CD8-positive, alpha-beta memory T cell (primary cell): ENCODE measurements around the gene STK35. TPM values are rescaled to one million over a fixed set of nuclear protein-coding genes. Genes with fewer than 3 reads are reported as not detected.

Source experiments
- CTCF ChIA-PET: fragments of 350-600 bp; sonication (Branson Sonifier 250); formaldehyde crosslinking; loops from one replicate; lab custom pipeline; 2021; ENCODE audit warnings: antibody characterized with exemption; lab: Charles Lee
- POLR2A ChIA-PET: fragments of 350-600 bp; sonication (Branson Sonifier 250); formaldehyde crosslinking; loops from one replicate; lab custom pipeline; 2021; ENCODE audit warnings: antibody characterized with exemption; lab: Charles Lee
- DNase-seq, 5 donors: peaks; one replicate each; pipeline versions ENCODE4 v3.0.0 to v3.0.0-alpha.2; 2020 to 2022; ENCODE audit warnings: mixed read lengths in 1 of 5
- H3K27ac ChIP-seq: one replicate; pipeline ENCODE4 v1.7.0; 2013; ENCODE audit warnings: low read depth, mild to moderate bottlenecking, low read length, moderate library complexity
- H3K27me3 ChIP-seq: 2 replicates; pipeline ENCODE4 v1.7.0; 2013; ENCODE audit warnings: low read length, mild to moderate bottlenecking; ENCODE audit not compliant: insufficient read depth, poor library complexity, severe bottlenecking
- H3K36me3 ChIP-seq: 2 replicates; pipeline ENCODE4 v1.7.0; 2013; ENCODE audit warnings: mild to moderate bottlenecking, low read length, moderate library complexity; ENCODE audit not compliant: insufficient read depth
- H3K4me1 ChIP-seq: 2 replicates; pipeline ENCODE4 v1.7.0; 2013; ENCODE audit warnings: mild to moderate bottlenecking, low read length, moderate library complexity; ENCODE audit not compliant: insufficient read depth
- H3K4me3 ChIP-seq: 2 replicates; pipeline ENCODE4 v1.7.0; 2013; ENCODE audit warnings: mild to moderate bottlenecking, low read length
- H3K9me3 ChIP-seq: 2 replicates; pipeline ENCODE4 v1.7.0; 2013; ENCODE audit warnings: mild to moderate bottlenecking, low read length
- H3K27ac Mint-ChIP-seq, 8 donors: one replicate each; pipeline ENCODE4 v1.8.0; 2020 to 2021; ENCODE audit warnings: mixed read lengths in 8 of 8, mild to moderate bottlenecking in 6 of 8, inconsistent platforms in 3 of 8, moderate library complexity in 3 of 8
- H3K27me3 Mint-ChIP-seq, 2 donors: one replicate each; pipeline ENCODE4 v1.8.0; 2020 to 2021; ENCODE audit warnings: mixed read lengths in 2 of 2, mild to moderate bottlenecking in 1 of 2, moderate library complexity in 1 of 2
- H3K36me3 Mint-ChIP-seq, 3 donors: one replicate each; pipeline ENCODE4 v1.8.0; 2020 to 2021; ENCODE audit warnings: mixed read lengths in 3 of 3, inconsistent platforms in 1 of 3, mild to moderate bottlenecking in 1 of 3
- H3K4me1 Mint-ChIP-seq, 3 donors: one replicate each; pipeline ENCODE4 v1.8.0; 2020 to 2021; ENCODE audit warnings: mixed read lengths in 3 of 3, inconsistent platforms in 1 of 3, mild to moderate bottlenecking in 1 of 3
- H3K4me3 Mint-ChIP-seq, 7 donors: one replicate each; pipeline ENCODE4 v1.8.0; 2020 to 2021; ENCODE audit warnings: mixed read lengths in 7 of 7, mild to moderate bottlenecking in 6 of 7, moderate library complexity in 4 of 7, inconsistent platforms in 2 of 7
- H3K9me3 Mint-ChIP-seq, 5 donors: one replicate each; pipeline ENCODE4 v1.8.0; 2020 to 2022; ENCODE audit warnings: mixed read lengths in 5 of 5, mild to moderate bottlenecking in 3 of 5, moderate library complexity in 2 of 5, inconsistent platforms in 1 of 5
- polyA plus RNA-seq: library from polyadenylated mRNA; unstranded; fragments of 300-500 nt; fragmentation: Illumina TruSeq; gene quantifications from one replicate; pipeline ENCODE4 v1.2.3, GENCODE V29; 2021
- total RNA-seq, 2 experiments: library from RNA; stranded (reverse); gene quantifications; one replicate each; pipeline ENCODE4 v1.2.3, GENCODE V29; 2021

The STK35 gene
- total and polyA plus RNA-seq, 3 experiments from 2014 or later, result 5.5 to 21.4 (median 21.1) TPM

DNA sequence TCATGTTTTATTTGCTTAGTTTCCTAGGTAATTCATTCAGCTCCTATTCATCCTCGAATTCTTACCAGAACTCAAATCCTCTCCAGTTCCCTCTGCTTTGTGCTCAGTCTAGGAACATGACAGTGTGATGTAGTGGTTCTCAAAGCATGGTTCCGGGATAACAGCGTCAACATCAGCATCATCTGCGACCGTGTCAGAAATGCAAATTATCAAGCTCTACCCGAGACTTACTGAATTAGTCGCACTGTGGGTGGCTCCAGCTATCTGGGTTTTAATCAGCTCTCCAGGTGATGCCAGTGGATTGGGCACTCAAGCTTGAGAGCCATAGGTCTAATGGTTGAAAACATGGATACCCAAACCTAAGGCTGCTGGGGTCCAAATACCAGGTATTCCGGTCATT, 7.7 kb upstream of the STK35 start:
- Mint-ChIP-seq H3K4me3 (no peak overlapping the region), H3K27ac (no peak overlapping the region), H3K9me3 (no peaks in the 10 kb centered on the region), H3K4me1 (peaks cover 0 to 3% (median 0%) of the 10 kb centered on the region in 3 donors), H3K36me3 (no peaks in the 10 kb centered on the region), H3K27me3 (peaks cover 18 to 52% of the 10 kb centered on the region in 2 donors)
- Histone ChIP-seq H3K4me3 (no peak overlapping the region), H3K27me3 (peaks cover 42% of the 10 kb centered on the region), H3K36me3 (no peaks in the 10 kb centered on the region), H3K27ac (no peak overlapping the region), H3K9me3 (no peaks in the 10 kb centered on the region), H3K4me1 (no peaks in the 10 kb centered on the region)
- DNase-seq, result no peak
- ChIA-PET POLR2A (no interaction called here), CTCF (interaction anchor here (1.0 to 2.1 kb wide), 4 partner anchors 9 to 317 kb away, joined by 3 to 9 read pairs (median 3); no protein-coding TSS in a partner anchor)

DNA sequence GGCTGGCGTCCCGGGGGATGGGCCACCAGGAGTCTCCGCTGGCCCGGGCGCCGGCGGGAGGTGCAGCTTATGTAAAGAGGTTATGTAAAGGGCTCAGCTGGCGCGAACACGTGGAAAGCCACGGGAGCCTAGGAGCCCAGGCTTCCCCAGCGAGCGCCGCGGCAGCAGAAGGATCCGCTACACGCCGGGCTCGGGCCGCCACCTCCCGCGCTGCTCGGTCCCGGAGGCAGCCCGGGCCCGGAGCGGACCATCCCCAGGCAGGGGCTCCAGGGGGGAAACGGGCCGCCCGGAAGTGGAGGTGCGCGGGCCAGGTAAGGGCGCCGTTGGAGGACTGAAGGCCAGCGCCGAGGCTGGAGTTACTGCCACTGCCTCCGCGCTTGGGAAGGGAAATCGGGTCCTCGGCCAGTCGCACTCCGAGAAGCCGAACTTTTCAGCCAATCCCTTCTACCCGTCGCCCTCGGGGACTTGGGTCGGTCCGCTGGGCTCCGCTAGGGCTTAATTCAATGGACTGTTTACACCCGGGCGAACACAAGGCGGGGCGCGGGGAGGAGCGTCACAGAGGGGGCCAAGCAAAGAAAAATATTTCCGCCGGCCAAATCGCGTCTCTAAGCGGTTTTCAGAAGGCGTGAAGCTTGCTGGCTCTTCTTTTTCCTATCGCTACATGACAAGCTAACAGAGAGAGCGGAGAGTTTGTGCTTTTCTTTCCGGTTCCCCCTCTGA, 398 bp downstream of the STK35 start:
- Histone ChIP-seq H3K9me3 (no peaks in the 10 kb centered on the region), H3K4me3 (peak overlapping the region; percentile 94), H3K27me3 (no peaks in the 10 kb centered on the region), H3K27ac (peak overlapping the region; percentile 98), H3K36me3 (peaks cover 2% of the 10 kb centered on the region), H3K4me1 (peaks cover 43% of the 10 kb centered on the region)
- ChIA-PET POLR2A (interaction anchor here (0.6 to 2.2 kb wide), 4 partner anchors 40 to 1750 kb away, joined by 3 to 6 read pairs (median 3); partner anchors contain the start of gene SNRPB), CTCF (interaction anchor here (1.5 to 2.3 kb wide), 2 partner anchors 9 to 70 kb away, joined by 3 to 9 read pairs; no protein-coding TSS in a partner anchor)
- H3K27me3 Mint-ChIP-seq, result no peaks in the 10 kb centered on the region
- H3K4me3 Mint-ChIP-seq, result peak overlapping the region; percentile 86 to 97 (median 94)
- H3K27ac Mint-ChIP-seq, result peak overlapping the region; percentile 96 to 100 (median 100)
- peak; percentile 84 to 93 (median 92) for DNase-seq
- H3K36me3 Mint-ChIP-seq, result peaks cover 0 to 33% (median 4%) of the 10 kb centered on the region in 3 donors
- no peaks in the 10 kb centered on the region for H3K9me3 Mint-ChIP-seq
- peaks cover 43 to 49% (median 49%) of the 10 kb centered on the region in 3 donors for H3K4me1 Mint-ChIP-seq

DNA sequence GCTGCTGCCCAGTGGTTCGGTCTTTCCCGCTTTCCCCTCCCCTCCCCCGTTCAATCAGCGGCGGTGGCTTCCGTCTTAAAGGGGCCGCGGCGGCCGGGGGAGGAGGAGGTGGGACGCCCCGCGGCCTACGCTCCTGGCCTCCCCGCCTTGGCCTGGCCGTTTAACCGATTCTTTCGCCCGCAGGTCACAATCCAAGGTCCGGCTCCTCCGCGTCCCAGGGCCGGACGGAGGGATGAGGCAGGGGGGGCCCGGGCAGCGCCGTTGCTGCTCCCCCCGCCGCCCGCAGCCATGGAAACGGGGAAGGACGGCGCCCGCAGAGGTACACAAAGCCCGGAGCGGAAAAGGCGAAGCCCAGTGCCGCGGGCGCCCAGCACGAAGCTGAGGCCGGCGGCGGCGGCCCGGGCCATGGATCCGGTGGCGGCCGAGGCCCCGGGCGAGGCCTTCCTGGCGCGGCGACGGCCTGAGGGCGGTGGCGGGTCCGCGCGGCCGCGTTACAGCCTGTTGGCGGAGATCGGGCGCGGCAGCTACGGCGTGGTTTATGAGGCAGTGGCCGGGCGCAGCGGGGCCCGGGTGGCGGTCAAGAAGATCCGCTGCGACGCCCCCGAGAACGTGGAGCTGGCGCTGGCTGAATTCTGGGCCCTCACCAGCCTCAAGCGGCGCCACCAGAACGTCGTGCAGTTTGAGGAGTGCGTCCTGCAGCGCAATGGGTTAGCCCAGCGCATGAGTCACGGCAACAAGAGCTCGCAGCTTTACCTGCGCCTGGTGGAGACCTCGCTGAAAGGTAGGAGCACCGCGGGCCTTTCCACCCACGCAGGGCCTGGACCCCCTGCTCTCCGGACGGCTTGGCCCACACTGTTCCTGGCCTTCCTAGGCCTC, 1.2 kb downstream of the STK35 start:
- H3K27ac ChIP-seq, result peak overlapping the region; percentile 98
- ChIA-PET CTCF (interaction anchor here (0.9 to 2.3 kb wide), 5 partner anchors 9 to 636 kb away, joined by 3 to 9 read pairs (median 4); partner anchors contain the start of gene NSFL1C), POLR2A (interaction anchor here (0.5 to 2.2 kb wide), 6 partner anchors 15 to 1750 kb away, joined by 3 to 6 read pairs (median 3); partner anchors contain the start of gene SNRPB)
- H3K4me1 ChIP-seq, result peaks cover 51% of the 10 kb centered on the region
- no peaks in the 10 kb centered on the region for H3K27me3 Mint-ChIP-seq
- no peaks in the 10 kb centered on the region for H3K9me3 Mint-ChIP-seq
- H3K4me3 Mint-ChIP-seq, result peak overlapping the region; percentile 86 to 97 (median 94)
- H3K4me1 Mint-ChIP-seq, result peaks cover 51 to 57% (median 57%) of the 10 kb centered on the region in 3 donors
- no peaks in the 10 kb centered on the region for H3K9me3 ChIP-seq
- H3K27ac Mint-ChIP-seq, result peak overlapping the region; percentile 96 to 100 (median 100)
- peak; percentile 78 to 92 (median 90) for DNase-seq
- H3K36me3 ChIP-seq, result peaks cover 7% of the 10 kb centered on the region
- peak overlapping the region; percentile 94 for H3K4me3 ChIP-seq
- peaks cover 0 to 38% (median 4%) of the 10 kb centered on the region in 3 donors for H3K36me3 Mint-ChIP-seq
- no peaks in the 10 kb centered on the region for H3K27me3 ChIP-seq

DNA sequence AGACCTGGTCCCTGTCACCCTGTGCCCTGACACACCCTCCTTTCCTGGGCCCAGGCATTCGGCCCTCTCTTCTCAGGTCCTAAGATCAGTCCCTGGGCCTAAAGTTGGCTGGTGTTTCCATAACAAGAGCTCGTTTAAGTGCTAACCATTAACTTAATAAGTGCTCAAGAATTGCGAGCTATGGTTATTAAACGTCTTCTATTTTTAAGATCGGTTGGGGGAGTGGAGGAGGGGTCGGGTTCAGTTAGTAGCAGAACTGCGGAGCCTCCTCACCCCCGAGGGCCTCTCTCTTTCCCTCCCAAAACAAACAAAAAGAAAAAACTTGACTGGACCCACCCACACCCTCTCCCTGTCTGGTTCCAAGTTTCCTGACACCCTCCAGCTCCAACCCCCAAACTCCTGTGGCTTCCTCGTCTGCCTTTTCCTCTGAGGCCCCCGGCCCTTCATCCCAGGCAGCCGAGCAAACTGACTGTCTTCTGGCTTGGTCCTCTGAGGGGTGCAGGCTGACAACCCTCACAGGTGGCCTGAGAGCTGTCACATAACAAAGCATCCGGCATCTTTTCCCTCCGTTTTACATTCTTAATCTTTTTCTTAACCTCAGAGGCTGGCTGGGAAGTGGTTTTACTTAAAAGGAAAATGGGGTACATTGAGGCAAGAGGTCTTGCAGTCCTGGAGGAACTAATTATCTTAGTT, 2.0 kb downstream of the STK35 start:
- Histone ChIP-seq H3K36me3 (peaks cover 7% of the 10 kb centered on the region), H3K4me1 (peaks cover 58% of the 10 kb centered on the region), H3K9me3 (no peaks in the 10 kb centered on the region), H3K4me3 (peak overlapping the region; percentile 94), H3K27me3 (no peaks in the 10 kb centered on the region), H3K27ac (peak overlapping the region; percentile 98)
- Mint-ChIP-seq H3K4me1 (peaks cover 56 to 65% (median 64%) of the 10 kb centered on the region in 3 donors), H3K4me3 (peak overlapping the region; percentile 85 to 96 (median 93)), H3K27ac (peak overlapping the region; percentile 83 to 97 (median 92)), H3K36me3 (peaks cover 0 to 43% (median 6%) of the 10 kb centered on the region in 3 donors), H3K9me3 (no peaks in the 10 kb centered on the region), H3K27me3 (no peaks in the 10 kb centered on the region)
- DNase-seq, result no peak
- ChIA-PET CTCF (interaction anchor here (0.9 to 2.3 kb wide), 5 partner anchors 10 to 637 kb away, joined by 3 to 9 read pairs (median 4); partner anchors contain the start of gene NSFL1C), POLR2A (interaction anchor here (0.5 to 2.2 kb wide), 4 partner anchors 15 to 367 kb away, joined by 3 to 6 read pairs (median 4); partner anchors contain the start of gene SNRPB)

DNA sequence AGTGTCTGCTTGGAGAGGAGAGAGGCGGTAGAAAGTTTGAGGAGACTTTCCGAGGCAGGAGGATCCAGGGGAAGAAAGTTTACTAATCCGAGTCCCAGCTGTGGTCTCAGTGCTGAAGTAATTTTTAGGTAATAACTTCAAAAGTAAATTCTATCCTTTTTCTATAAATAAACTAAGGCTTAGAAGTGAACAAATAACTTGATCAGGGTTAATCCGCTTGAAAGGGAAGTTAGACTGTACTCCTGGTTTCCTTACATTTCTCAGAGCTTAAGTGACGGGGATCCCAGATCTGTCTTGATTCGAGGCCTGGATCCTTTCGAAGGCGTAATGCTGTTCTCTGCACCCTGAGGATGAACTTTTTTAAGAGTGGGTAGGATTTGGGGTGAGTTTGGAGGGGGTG, 2.6 kb downstream of the STK35 start:
- ChIA-PET POLR2A (interaction anchor here (1.0 kb wide), 1 partner anchor 16 kb away, joined by 3 read pairs; no protein-coding TSS in a partner anchor), CTCF (interaction anchor here (2.3 kb wide), 1 partner anchor 11 kb away, joined by 9 read pairs; no protein-coding TSS in a partner anchor)
- peaks cover 62 to 71% (median 71%) of the 10 kb centered on the region in 3 donors for H3K4me1 Mint-ChIP-seq
- Histone ChIP-seq H3K27ac (peak overlapping the region; percentile 98), H3K9me3 (no peaks in the 10 kb centered on the region), H3K4me3 (peak overlapping the region; percentile 94), H3K36me3 (peaks cover 7% of the 10 kb centered on the region), H3K4me1 (peaks cover 65% of the 10 kb centered on the region), H3K27me3 (no peaks in the 10 kb centered on the region)
- peak overlapping the region; percentile 85 to 96 (median 93) for H3K4me3 Mint-ChIP-seq
- no peaks in the 10 kb centered on the region for H3K9me3 Mint-ChIP-seq
- DNase-seq, result no peak
- H3K27ac Mint-ChIP-seq, result peak overlapping the region in 7 of 8 donors; percentile 83 to 97 (median 93)
- peaks cover 0 to 48% (median 6%) of the 10 kb centered on the region in 3 donors for H3K36me3 Mint-ChIP-seq
- H3K27me3 Mint-ChIP-seq, result no peaks in the 10 kb centered on the region

DNA sequence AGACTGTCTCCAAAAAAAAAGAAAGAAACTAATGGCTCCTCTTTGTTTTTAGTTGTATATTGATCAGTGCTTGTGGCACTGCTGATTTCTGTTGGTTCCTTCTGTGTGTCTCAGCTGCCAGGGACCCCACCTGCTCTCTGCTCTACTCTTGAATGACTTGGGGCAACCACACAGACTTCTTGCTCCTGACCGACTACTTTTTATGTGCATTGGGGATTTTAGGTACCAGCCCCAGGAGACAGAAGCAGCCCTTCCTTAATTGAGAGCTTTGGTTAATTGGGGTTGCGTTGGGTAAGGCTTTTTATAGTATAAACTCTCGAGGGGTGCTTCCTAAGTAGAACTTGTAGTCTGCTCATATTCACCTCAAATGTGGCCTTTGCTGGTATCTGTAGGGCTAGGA, 6.9 kb downstream of the STK35 start:
- H3K36me3 ChIP-seq, result peaks cover 7% of the 10 kb centered on the region
- no peaks in the 10 kb centered on the region for H3K9me3 ChIP-seq
- Mint-ChIP-seq H3K27ac (no peak overlapping the region), H3K27me3 (peaks cover 0 to 1% of the 10 kb centered on the region in 2 donors), H3K4me1 (peaks cover 91 to 98% (median 98%) of the 10 kb centered on the region in 3 donors), H3K9me3 (no peaks in the 10 kb centered on the region), H3K4me3 (peak overlapping the region in 2 of 7 donors; percentile 11 to 16), H3K36me3 (peaks cover 0 to 56% (median 13%) of the 10 kb centered on the region in 3 donors)
- no peaks in the 10 kb centered on the region for H3K27me3 ChIP-seq
- POLR2A ChIA-PET, result no interaction called here
- H3K4me3 ChIP-seq, result no peak overlapping the region
- no peak overlapping the region for H3K27ac ChIP-seq
- CTCF ChIA-PET, result no interaction called here
- H3K4me1 ChIP-seq, result peaks cover 97% of the 10 kb centered on the region
- DNase-seq, result no peak

DNA sequence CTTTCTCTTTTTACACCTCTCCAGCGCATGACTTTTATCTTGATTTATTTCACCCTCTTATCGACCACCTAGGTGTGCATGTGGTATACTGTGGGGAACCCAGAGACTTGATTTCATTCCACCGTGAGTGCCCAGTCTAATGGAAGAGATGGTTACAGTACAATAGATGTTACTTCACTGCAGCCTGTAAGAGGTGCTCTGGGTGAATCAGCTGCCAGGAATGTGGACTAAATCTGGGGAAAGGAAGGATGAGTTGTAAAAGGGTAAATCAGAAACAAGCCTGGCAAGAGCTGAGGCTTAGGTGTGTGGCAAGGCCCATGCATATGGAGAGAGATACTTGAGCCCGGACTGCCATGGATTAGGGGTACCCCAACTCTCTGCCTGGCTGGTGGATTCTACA, 7.4 kb downstream of the STK35 start:
- H3K9me3 Mint-ChIP-seq, result no peaks in the 10 kb centered on the region
- H3K27me3 ChIP-seq, result no peaks in the 10 kb centered on the region
- H3K4me3 Mint-ChIP-seq, result peak overlapping the region in 5 of 7 donors; percentile 4 to 23 (median 20)
- peaks cover 7% of the 10 kb centered on the region for H3K36me3 ChIP-seq
- no peak for DNase-seq
- H3K4me3 ChIP-seq, result no peak overlapping the region
- H3K9me3 ChIP-seq, result no peaks in the 10 kb centered on the region
- POLR2A ChIA-PET, result no interaction called here
- peaks cover 0 to 56% (median 13%) of the 10 kb centered on the region in 3 donors for H3K36me3 Mint-ChIP-seq
- peaks cover 91 to 98% (median 98%) of the 10 kb centered on the region in 3 donors for H3K4me1 Mint-ChIP-seq
- H3K27ac ChIP-seq, result no peak overlapping the region
- H3K27me3 Mint-ChIP-seq, result peaks cover 0 to 1% of the 10 kb centered on the region in 2 donors
- CTCF ChIA-PET, result no interaction called here
- peak overlapping the region in 1 of 8 donors; percentile 47 for H3K27ac Mint-ChIP-seq
- H3K4me1 ChIP-seq, result peaks cover 97% of the 10 kb centered on the region
